ENCODE measurements around the gene PIEZO2. TPM values are rescaled to one million over a fixed set of nuclear protein-coding genes. Genes with fewer than 3 reads are reported as not detected.

Gene PIEZO2
- total RNA-seq, 6 experiments from 2014 or later, result not detected

- TF ChIP-seq CTCF (IDR thresholded peaks at IDR 0.05), result no peak
- Mint-ChIP-seq H3K27ac (no peak overlapping the region), H3K36me3 (ENCODE audit: low read depth) (no peaks in the 10 kb centered on the region), H3K9me3 (no peaks in the 10 kb centered on the region), H3K4me1 (ENCODE audit: low read depth) (no peaks in the 10 kb centered on the region), H3K4me3 (no peak overlapping the region), H3K27me3 (ENCODE audit: insufficient read depth) (peaks cover 5% of the 10 kb centered on the region; the same call in 1 of the 2 replicates)
- no peak for DNase-seq
Measured at GRCh38 chr18:10977042-10977441, 172.3 kb downstream of the PIEZO2 start.

GRCh38 chr18:10973567-10974203 lies 175.7 kb downstream of the PIEZO2 start:
- no peaks in the 10 kb centered on the region for H3K9me3 Mint-ChIP-seq
- peaks cover 7% of the 10 kb centered on the region; the same call in 1 of the 2 replicates for H3K27me3 Mint-ChIP-seq (ENCODE audit: insufficient read depth)
- no peaks in the 10 kb centered on the region for H3K4me1 Mint-ChIP-seq (ENCODE audit: low read depth)
- no peak overlapping the region for H3K4me3 Mint-ChIP-seq
- no peaks in the 10 kb centered on the region for H3K36me3 Mint-ChIP-seq (ENCODE audit: low read depth)
- no peak overlapping the region for H3K27ac Mint-ChIP-seq
- DNase-seq, result no peak
- no peak for TF ChIP-seq CTCF (IDR thresholded peaks at IDR 0.05)

- Mint-ChIP-seq H3K27ac (no peak overlapping the region), H3K36me3 (ENCODE audit: low read depth) (no peaks in the 10 kb centered on the region)
Measured at GRCh38 chr18:10971717-10972116, 177.7 kb downstream of the PIEZO2 start.

DNA sequence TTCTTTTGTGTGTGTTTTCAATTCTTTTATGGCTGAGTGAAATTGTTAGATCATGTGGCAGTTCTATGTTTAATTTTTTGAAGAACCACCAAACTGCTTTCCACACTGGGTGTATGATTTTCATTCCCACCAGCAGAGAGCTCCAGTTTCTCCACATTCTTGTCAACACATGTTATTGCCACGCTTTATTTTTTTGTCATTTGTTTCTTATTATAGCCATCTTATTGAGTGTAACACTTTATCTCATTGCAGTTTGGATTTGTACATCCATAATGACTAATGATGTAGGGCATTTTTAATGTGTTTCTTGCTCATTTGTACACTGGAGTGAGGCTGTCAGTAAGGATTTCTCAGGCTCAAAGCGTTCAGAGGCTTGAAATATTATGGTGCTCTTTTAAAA lies 184.2 kb downstream of the PIEZO2 start:
- Mint-ChIP-seq H3K4me3 (no peak overlapping the region), H3K27ac (no peak overlapping the region), H3K36me3 (ENCODE audit: low read depth) (no peaks in the 10 kb centered on the region), H3K9me3 (no peaks in the 10 kb centered on the region), H3K27me3 (ENCODE audit: insufficient read depth) (peaks cover 5% of the 10 kb centered on the region; the same call in 1 of the 2 replicates), H3K4me1 (ENCODE audit: low read depth) (no peaks in the 10 kb centered on the region)
- no peak for TF ChIP-seq CTCF (IDR thresholded peaks at IDR 0.05)
- DNase-seq, result no peak

More at GRCh38 chr18:10971717-10972116, 177.7 kb downstream of the PIEZO2 start:
- no peaks in the 10 kb centered on the region for H3K9me3 Mint-ChIP-seq
- H3K4me1 Mint-ChIP-seq (ENCODE audit: low read depth), result no peaks in the 10 kb centered on the region
- no peak for DNase-seq
- H3K4me3 Mint-ChIP-seq, result no peak overlapping the region
- peaks cover 7% of the 10 kb centered on the region; the same call in 1 of the 2 replicates for H3K27me3 Mint-ChIP-seq (ENCODE audit: insufficient read depth)
- no peak for TF ChIP-seq CTCF (IDR thresholded peaks at IDR 0.05)

DNA sequence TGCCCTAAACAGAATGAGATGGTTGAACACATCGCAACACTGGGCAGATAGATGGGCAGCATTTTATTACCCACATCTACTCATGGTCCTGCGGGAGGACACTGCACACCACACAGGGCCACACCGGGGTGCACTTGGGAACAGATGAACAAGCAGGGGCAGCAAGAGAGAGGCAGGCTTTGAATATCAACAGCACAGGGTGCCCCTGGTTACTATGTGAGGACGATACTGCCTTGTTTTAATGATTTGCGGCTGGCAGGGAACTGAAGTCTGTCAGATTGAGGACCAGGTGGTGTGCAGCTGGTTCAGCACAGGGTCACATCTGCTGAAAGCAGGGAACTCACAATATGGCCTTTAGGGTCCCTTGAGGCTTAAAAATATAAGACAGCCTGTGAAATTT lies 195.7 kb downstream of the PIEZO2 start:
- H3K9me3 Mint-ChIP-seq, result no peaks in the 10 kb centered on the region
- DNase-seq, result no peak
- H3K27ac Mint-ChIP-seq, result no peak overlapping the region
- H3K27me3 Mint-ChIP-seq (ENCODE audit: insufficient read depth), result peaks cover 6% of the 10 kb centered on the region
- no peaks in the 10 kb centered on the region for H3K36me3 Mint-ChIP-seq (ENCODE audit: low read depth)
- H3K4me1 Mint-ChIP-seq (ENCODE audit: low read depth), result no peaks in the 10 kb centered on the region
- no peak for TF ChIP-seq CTCF (IDR thresholded peaks at IDR 0.05)
- H3K4me3 Mint-ChIP-seq, result no peak overlapping the region

All from HFFc6 (cell line).